Gastrocnemius medialis (tissue), 4 donors: Measurements from ENCODE around the gene WNK2. TPM values are rescaled to one million over a fixed set of nuclear protein-coding genes. Genes with fewer than 3 reads are reported as not detected.
A peak's percentile ranks its signal among the peaks of the same experiment; 100 is the strongest.

Source experiments
- ATAC-seq, 2 donors: fragments of 150-250 bp; one replicate each; pipeline ENCODE4 v1.9.1; 2016
- DNase-seq, 2 donors: peaks; one replicate each; pipeline ENCODE4 v3.0.0-alpha.2; 2019
- H3K27ac ChIP-seq, 4 donors: fragments of 200-600 bp; sonication (generic); 1 replicate in 1 of 4; 2 replicates in 3 of 4; pipeline ENCODE4 v1.5.1; 2016 to 2018; ENCODE audit warnings: mild to moderate bottlenecking in 2 of 4, moderate library complexity in 1 of 4
- H3K27me3 ChIP-seq, 3 donors: fragments of 200-600 bp; sonication (generic) in 2 of 3; 1 replicate in 1 of 3; 2 replicates in 2 of 3; pipeline versions ENCODE4 v1.5.1 to v1.6.0; 2016 to 2019; ENCODE audit warnings: mild to moderate bottlenecking in 1 of 3, moderate library complexity in 1 of 3
- H3K36me3 ChIP-seq, 2 donors: fragments of 200-600 bp; sonication (generic) in 1 of 2; one replicate each; pipeline ENCODE4 v1.5.1; 2017 to 2018
- H3K4me1 ChIP-seq, 2 donors: fragments of 200-600 bp; sonication (generic) in 1 of 2; one replicate each; pipeline ENCODE4 v1.5.1; 2016 to 2017; ENCODE audit warnings: mild to moderate bottlenecking in 2 of 2
- H3K4me3 ChIP-seq, 4 donors: fragments of 200-600 bp; sonication (generic) in 3 of 4; 1 replicate in 1 of 4; 2 replicates in 3 of 4; pipeline ENCODE4 v1.5.1; 2016 to 2019; ENCODE audit warnings: mild to moderate bottlenecking in 2 of 4
- H3K9me3 ChIP-seq, 3 donors: fragments of 200-600 bp; sonication (generic) in 2 of 3; 1 replicate in 1 of 3; 2 replicates in 2 of 3; pipeline ENCODE4 v1.5.1; 2016 to 2019
- CTCF ChIP-seq, 5 experiments: fragments of 450-650 bp in 3 of 5; fragments of 200-600 bp in 2 of 5; sonication (generic) in 2 of 5; IDR thresholded peaks in 4 of 5; conservative IDR thresholded peaks in 1 of 5; 1 replicate in 4 of 5; 2 replicates in 1 of 5; pipeline ENCODE4 v1.5.1; 2016 to 2019; ENCODE audit warnings: antibody characterized with exemption in 5 of 5, mild to moderate bottlenecking in 3 of 5, moderate library complexity in 3 of 5
- POLR2A ChIP-seq, 2 donors: fragments of 450-650 bp; IDR thresholded peaks; one replicate each; pipeline ENCODE4 v1.6.1; 2017; ENCODE audit warnings: antibody characterized with exemption in 2 of 2, mild to moderate bottlenecking in 2 of 2, moderate library complexity in 2 of 2
- in situ Hi-C, 4 donors: fragments of 200-750 bp; cut with MboI; loops; one replicate each; pipeline versions ENCODE4 v1.15.0 to v1.8.0; 2017; ENCODE audit warnings: low sequenced_read_pairs in 4 of 4
- intact Hi-C: fragments of 100-400 bp; cut with DNase I; formaldehyde crosslinking; loops from one replicate; pipeline ENCODE4 v1.15.1; 2023; ENCODE audit warnings: low total_unique reads
- total RNA-seq, 4 donors: library from RNA; depleted of rRNA; stranded (reverse); fragments of >200 nt; gene quantifications; one replicate each; pipeline versions ENCODE4 v1.1.0 to v1.2.3, GENCODE V29; 2016

The WNK2 gene
- total RNA-seq, 4 donors from 2014 or later, result 11.3 to 43.0 (median 24.7) TPM

- no peak for DNase-seq
- no peak for ATAC-seq
- intact Hi-C loops (no loop called here), in situ Hi-C loops (no loop called here)
- Histone ChIP-seq H3K27ac (no peak overlapping the region), H3K9me3 (no peaks in the 10 kb centered on the region), H3K4me3 (no peak overlapping the region), H3K4me1 (no peaks in the 10 kb centered on the region), H3K36me3 (no peaks in the 10 kb centered on the region), H3K27me3 (no peaks in the 10 kb centered on the region)
- TF ChIP-seq CTCF (IDR thresholded peaks at IDR 0.05 in 4 of 5, conservative IDR thresholded peaks at IDR 0.05 in 1 of 5), result no peak
- TF ChIP-seq POLR2A (IDR thresholded peaks at IDR 0.05), result no peak
Measured at GRCh38 chr9:93286252-93287188, 102.6 kb downstream of the WNK2 start.

GRCh38 chr9:93287189-93287552 is 103.2 kb downstream of the WNK2 start:
- no peaks in the 10 kb centered on the region for H3K27me3 ChIP-seq
- in situ Hi-C loops (no loop called here), intact Hi-C loops (no loop called here)
- no peaks in the 10 kb centered on the region for H3K4me1 ChIP-seq
- H3K4me3 ChIP-seq, result no peak overlapping the region
- no peak for ATAC-seq
- no peaks in the 10 kb centered on the region for H3K36me3 ChIP-seq
- H3K27ac ChIP-seq, result no peak overlapping the region
- TF ChIP-seq POLR2A (IDR thresholded peaks at IDR 0.05) (no peak), CTCF (IDR thresholded peaks at IDR 0.05 in 4 of 5, conservative IDR thresholded peaks at IDR 0.05 in 1 of 5) (no peak)
- no peak for DNase-seq
- H3K9me3 ChIP-seq, result no peaks in the 10 kb centered on the region

DNA sequence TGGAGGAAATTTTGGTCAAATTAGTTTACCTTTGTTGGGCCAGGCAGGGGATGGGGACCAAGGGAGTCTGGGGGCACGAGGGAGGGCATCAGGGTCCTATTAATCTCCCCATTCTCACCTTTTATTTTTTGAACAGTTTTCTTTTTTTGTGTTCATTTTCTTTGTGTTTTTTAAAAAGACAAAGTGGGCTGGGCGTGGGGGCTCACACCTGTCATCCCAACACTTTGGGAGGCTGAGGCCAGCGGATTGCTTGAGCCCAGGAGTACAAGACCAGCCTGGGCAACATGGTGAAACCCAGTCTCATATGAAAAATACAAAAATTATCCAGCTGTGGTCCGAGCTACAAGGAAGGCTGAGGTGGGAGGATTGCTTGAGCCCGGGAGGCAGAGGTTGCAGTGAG is 103.7 kb downstream of the WNK2 start:
- no peak for ATAC-seq
- intact Hi-C loops, result no loop called here
- no peak overlapping the region for H3K27ac ChIP-seq

GRCh38 chr9:93288341-93288740 is 104.4 kb downstream of the WNK2 start:
- Histone ChIP-seq H3K27ac (no peak overlapping the region), H3K4me1 (no peaks in the 10 kb centered on the region), H3K36me3 (no peaks in the 10 kb centered on the region), H3K9me3 (no peaks in the 10 kb centered on the region), H3K27me3 (no peaks in the 10 kb centered on the region), H3K4me3 (no peak overlapping the region)
- no peak for TF ChIP-seq POLR2A (IDR thresholded peaks at IDR 0.05)
- no peak for TF ChIP-seq CTCF (IDR thresholded peaks at IDR 0.05 in 4 of 5, conservative IDR thresholded peaks at IDR 0.05 in 1 of 5)
- peak; percentile 27 to 48 for ATAC-seq
- in situ Hi-C loops (no loop called here), intact Hi-C loops (no loop called here)
- DNase-seq, result no peak

More for the DNA sequence above, 103.7 kb downstream of the WNK2 start:
- Histone ChIP-seq H3K4me1 (no peaks in the 10 kb centered on the region), H3K9me3 (no peaks in the 10 kb centered on the region), H3K27me3 (no peaks in the 10 kb centered on the region), H3K36me3 (no peaks in the 10 kb centered on the region), H3K4me3 (no peak overlapping the region)
- TF ChIP-seq POLR2A (IDR thresholded peaks at IDR 0.05), result no peak
- in situ Hi-C loops, result no loop called here
- DNase-seq, result no peak

GRCh38 chr9:93288891-93289883 is 105.2 kb downstream of the WNK2 start:
- ATAC-seq (no peak), DNase-seq (no peak)
- in situ Hi-C loops (no loop called here), intact Hi-C loops (no loop called here)
- Histone ChIP-seq H3K27me3 (no peaks in the 10 kb centered on the region), H3K36me3 (no peaks in the 10 kb centered on the region), H3K9me3 (no peaks in the 10 kb centered on the region), H3K4me3 (no peak overlapping the region), H3K4me1 (no peaks in the 10 kb centered on the region), H3K27ac (no peak overlapping the region)
- TF ChIP-seq CTCF (IDR thresholded peaks at IDR 0.05 in 4 of 5, conservative IDR thresholded peaks at IDR 0.05 in 1 of 5) (no peak), POLR2A (IDR thresholded peaks at IDR 0.05) (no peak)
